Thoracic aorta (tissue), 2 donors: ENCODE data around the gene LGI4. TPM values are rescaled to one million over a fixed set of nuclear protein-coding genes. Genes with fewer than 3 reads are reported as not detected.

Experiments used
- ATAC-seq: fragments of 150-250 bp; one replicate; pipeline ENCODE4 v1.8.0; 2017; ENCODE audit warnings: low read depth; ENCODE audit not compliant: insufficient number of reproducible peaks, low FRiP score
- DNase-seq: peaks from one replicate; pipeline ENCODE4 v3.0.0-alpha.2; 2020; ENCODE audit warnings: low spot score
- H3K27ac ChIP-seq, 2 donors: fragments of 200-600 bp; sonication (generic); 1 replicate in 1 of 2; 2 replicates in 1 of 2; pipeline ENCODE4 v1.5.1; 2016; ENCODE audit warnings: mild to moderate bottlenecking in 2 of 2, moderate library complexity in 2 of 2
- H3K27me3 ChIP-seq: fragments of 200-600 bp; sonication (generic); replicated peaks from 2 replicates; pipeline ENCODE4 v1.6.0; 2016; ENCODE audit warnings: mild to moderate bottlenecking; ENCODE audit not compliant: insufficient read depth
- H3K36me3 ChIP-seq: fragments of 200-600 bp; sonication (generic); one replicate; pipeline ENCODE4 v1.5.1; 2016
- H3K4me1 ChIP-seq, 2 donors: fragments of 200-600 bp; sonication (generic); 1 replicate in 1 of 2; 2 replicates in 1 of 2; pipeline versions ENCODE4 v1.5.1 to v1.6.0; 2016; ENCODE audit warnings: low read depth in 2 of 2, mild to moderate bottlenecking in 1 of 2; ENCODE audit not compliant: control insufficient read depth in 1 of 2
- H3K4me3 ChIP-seq: fragments of 200-600 bp; sonication (generic); 2 replicates; pipeline ENCODE4 v1.5.1; 2016; ENCODE audit warnings: mild to moderate bottlenecking
- H3K9me3 ChIP-seq: fragments of 200-600 bp; sonication (generic); 2 replicates; pipeline ENCODE4 v1.5.1; 2016
- CTCF ChIP-seq: fragments of 200-600 bp; sonication (generic); IDR thresholded peaks from one replicate; pipeline ENCODE4 v1.5.1; 2019; ENCODE audit warnings: antibody characterized with exemption
- total RNA-seq, 2 donors: library from RNA; depleted of rRNA; stranded (reverse); fragments of >200 nt; gene quantifications; one replicate each; pipeline versions ENCODE4 v1.1.0 to v1.2.3, GENCODE V29; 2016

LGI4 gene
- total RNA-seq, 2 donors from 2014 or later, result 7.9 to 17.4 TPM

GRCh38 chr19:35140962-35141836 is 6.3 kb upstream of the LGI4 start:
- DNase-seq (peak; percentile 87), ATAC-seq (peak; percentile 61)
- peaks cover 19 to 33% of the 10 kb centered on the region in 2 donors for H3K4me1 ChIP-seq
- TF ChIP-seq CTCF, result no peak
- H3K36me3 ChIP-seq, result no peaks in the 10 kb centered on the region
- H3K27me3 ChIP-seq, result no peaks in the 10 kb centered on the region
- peak overlapping the region; percentile 69 for H3K4me3 ChIP-seq
- no peaks in the 10 kb centered on the region for H3K9me3 ChIP-seq
- peak overlapping the region; percentile 73 to 84 for H3K27ac ChIP-seq

- DNase-seq (no peak), ATAC-seq (no peak)
- Histone ChIP-seq H3K36me3 (no peaks in the 10 kb centered on the region), H3K9me3 (no peaks in the 10 kb centered on the region), H3K27me3 (no peaks in the 10 kb centered on the region), H3K4me3 (peak overlapping the region; percentile 69), H3K4me1 (peaks cover 19 to 38% of the 10 kb centered on the region in 2 donors), H3K27ac (peak overlapping the region; percentile 84 to 95)
- TF ChIP-seq CTCF, result no peak
These were observed 5.5 kb upstream of the LGI4 start for GRCh38 chr19:35140207-35140961.

GRCh38 chr19:35138305-35138892 is 3.5 kb upstream of the LGI4 start, which contains the start of gene FXYD1:
FXYD1 (plus strand) TSS chr19:35138824; CDS start chr19:35140080, 1,256 bp downstream.
- no peaks in the 10 kb centered on the region for H3K9me3 ChIP-seq
- DNase-seq (no peak), ATAC-seq (no peak)
- H3K4me3 ChIP-seq, result peak within 1 kb of the TSS; percentile 69
- no peaks in the 10 kb centered on the region for H3K27me3 ChIP-seq
- H3K27ac ChIP-seq, result peak within 1 kb of the TSS; percentile 84 to 95
- no peaks in the 10 kb centered on the region for H3K36me3 ChIP-seq
- H3K4me1 ChIP-seq, result peaks cover 19 to 52% of the 10 kb centered on the region in 2 donors
- no peak for TF ChIP-seq CTCF

GRCh38 chr19:35136977-35137702 is 2.3 kb upstream of the LGI4 start:
- H3K9me3 ChIP-seq, result no peaks in the 10 kb centered on the region
- no peak for DNase-seq
- no peaks in the 10 kb centered on the region for H3K27me3 ChIP-seq
- no peak overlapping the region for H3K4me3 ChIP-seq
- peaks cover 15 to 46% of the 10 kb centered on the region in 2 donors for H3K4me1 ChIP-seq
- no peaks in the 10 kb centered on the region for H3K36me3 ChIP-seq
- no peak overlapping the region for H3K27ac ChIP-seq
- TF ChIP-seq CTCF, result no peak
- ATAC-seq, result no peak
